Right lung (tissue), 5 donors: ENCODE results near the gene FBN1. TPM values are rescaled to one million over a fixed set of nuclear protein-coding genes. Genes with fewer than 3 reads are reported as not detected.

Experiments
- DNase-seq, 2 donors: peaks; one replicate each; pipeline ENCODE4 v3.0.0-alpha.2; 2013
- polyA plus RNA-seq, 5 donors: library from polyadenylated mRNA; unstranded; fragments of 120-200 nt; gene quantifications; one replicate each; pipeline versions ENCODE4 v1.2.1 to v1.2.3, GENCODE V29; 2013; ENCODE audit warnings: inconsistent platforms in 1 of 5, low replicate concordance in 1 of 5; ENCODE audit not compliant: insufficient read length in 5 of 5, insufficient read depth in 1 of 5

The FBN1 gene
- polyA plus RNA-seq, 5 donors, result 78.7 to 99.3 (median 85.4) TPM

DNA sequence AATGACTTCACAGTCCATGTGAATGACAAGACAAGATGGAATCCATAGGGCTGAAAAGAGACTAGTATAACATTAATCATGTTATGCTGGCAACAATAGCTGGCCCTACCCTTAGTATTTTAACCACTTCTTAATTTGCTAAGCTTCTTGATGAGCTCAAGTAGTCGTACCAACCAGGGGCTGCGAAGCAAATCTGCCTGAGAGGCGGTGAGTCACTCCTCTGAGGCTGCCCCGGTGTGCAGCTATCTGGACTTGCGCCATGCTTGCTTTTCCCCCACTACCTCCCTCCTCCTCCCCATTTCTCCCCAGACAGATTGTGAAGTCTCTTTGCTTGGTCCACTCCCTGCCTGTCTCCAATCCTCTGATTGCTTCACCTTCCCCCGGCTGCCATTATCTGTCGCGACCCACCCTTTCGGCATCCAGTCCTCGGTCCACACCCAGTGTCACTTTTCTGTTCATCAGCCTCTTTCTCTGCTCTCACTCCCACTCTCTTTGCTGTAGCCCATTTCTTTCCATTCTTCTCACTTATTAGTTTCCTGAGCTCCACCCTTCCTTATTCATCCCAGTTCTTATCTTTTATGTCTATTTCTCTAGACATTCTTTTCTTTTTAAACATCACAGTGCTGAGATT, 271.6 kb downstream of the FBN1 start:
- no peak for DNase-seq

DNA sequence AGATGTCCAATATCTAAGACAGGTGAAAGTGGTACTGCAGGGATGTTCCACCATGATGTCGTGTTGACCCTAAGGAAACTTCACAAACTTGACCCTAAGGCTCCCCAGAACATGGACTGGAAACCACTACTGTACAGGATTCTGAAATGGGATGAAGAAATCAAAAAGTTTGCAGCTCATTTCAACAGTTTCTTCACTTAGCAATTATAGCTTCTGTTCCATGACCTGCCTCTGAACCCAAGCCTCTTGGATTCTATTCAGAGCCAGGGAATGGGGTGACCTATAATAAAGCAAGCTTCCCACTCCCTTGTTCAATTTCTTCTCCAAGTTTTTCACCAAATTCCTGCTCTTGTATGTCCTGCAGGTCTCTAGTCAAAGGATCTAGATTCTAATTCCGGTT, 273.5 kb downstream of the FBN1 start:
- DNase-seq, result no peak

DNA sequence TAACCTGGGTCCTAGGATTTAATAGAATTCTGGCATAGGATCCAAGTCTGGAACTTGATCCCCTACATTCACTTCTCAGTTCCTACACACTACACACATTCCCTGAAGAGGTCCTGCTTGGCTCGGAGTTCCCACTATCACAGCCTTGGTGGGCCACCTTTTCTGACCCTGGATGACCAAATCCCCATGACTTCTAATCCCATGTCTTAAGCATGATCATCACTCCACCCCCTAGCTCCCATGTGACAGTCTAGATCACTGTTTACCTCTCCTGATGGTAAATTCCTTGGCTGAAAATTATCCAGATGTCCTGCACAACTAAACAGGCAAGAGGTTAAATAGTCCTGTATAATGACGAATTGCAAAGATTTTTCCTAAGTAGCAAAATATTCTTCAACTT, 274.0 kb downstream of the FBN1 start:
- DNase-seq, result no peak

DNA sequence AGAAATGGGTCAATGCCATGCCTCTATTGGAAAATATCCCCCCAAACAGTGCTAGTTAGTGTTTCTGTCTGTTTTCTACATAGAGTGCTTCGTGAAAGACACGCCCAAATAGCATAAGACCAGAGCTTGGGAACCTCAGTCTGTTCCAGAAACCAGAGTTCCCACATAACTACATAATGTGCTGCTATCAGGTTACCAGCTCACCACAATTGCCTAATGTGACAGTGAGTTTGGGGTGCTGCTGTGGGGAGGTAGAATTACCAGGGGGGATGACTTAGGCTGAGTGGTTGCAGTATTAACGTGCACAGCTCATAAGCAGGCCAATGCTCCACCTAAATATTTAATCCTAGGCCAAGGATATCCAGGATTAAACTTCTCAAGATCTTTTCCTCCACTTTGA, 275.0 kb downstream of the FBN1 start:
- DNase-seq, result no peak

DNA sequence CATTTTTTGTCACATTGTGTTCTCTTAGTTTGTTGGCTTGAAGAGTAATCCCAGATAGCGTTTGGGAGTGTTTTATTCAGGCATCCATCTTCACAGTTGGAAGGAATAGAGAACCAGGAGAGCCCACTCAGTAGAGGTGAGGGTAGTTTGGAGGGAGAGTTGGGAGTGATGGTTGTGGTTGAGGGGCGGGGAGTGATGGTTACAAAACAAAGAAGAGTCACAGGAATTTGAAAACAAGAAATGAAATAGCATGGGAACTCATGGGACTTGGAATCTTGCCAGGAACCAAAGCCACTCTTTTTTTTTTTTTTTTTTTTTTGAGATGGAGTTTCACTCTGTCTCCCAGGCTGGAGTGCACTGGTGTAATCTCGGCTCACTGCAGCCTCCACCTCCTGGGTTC, 278.0 kb downstream of the FBN1 start:
- no peak for DNase-seq

DNA sequence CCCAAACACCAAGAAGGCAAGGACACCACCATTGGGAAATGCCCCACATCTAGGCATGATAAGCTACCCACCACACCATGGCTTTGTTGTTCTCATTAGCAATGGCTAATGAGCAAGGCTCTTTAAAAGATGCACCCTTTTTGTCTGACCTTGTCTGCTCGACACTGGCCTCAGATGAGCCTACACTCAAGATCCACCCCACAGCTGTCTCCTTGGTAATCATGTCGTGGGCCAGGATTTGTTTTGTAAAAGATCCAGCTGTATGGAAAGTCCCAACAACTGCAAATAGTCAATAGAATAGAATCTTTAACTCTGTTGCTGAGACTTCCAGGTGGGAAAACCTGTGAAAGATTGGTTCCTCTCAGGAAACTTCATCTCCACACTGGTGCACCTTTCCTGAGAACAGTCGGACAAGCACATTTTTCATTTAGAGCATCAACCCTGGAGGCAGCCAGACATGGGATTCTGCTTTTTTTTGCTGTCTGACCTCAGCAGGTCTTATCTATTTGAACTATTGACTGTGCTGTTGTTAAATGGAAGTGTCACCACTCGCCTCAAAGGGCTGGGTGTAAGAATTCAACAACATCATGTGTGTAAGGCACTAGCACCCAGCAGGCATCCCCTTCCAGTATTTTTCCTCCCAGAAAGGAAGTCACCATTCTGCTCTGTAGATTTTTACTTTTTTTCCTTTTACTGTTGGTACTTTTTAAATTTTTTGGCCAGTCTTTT, 278.8 kb downstream of the FBN1 start:
- DNase-seq, result no peak

DNA sequence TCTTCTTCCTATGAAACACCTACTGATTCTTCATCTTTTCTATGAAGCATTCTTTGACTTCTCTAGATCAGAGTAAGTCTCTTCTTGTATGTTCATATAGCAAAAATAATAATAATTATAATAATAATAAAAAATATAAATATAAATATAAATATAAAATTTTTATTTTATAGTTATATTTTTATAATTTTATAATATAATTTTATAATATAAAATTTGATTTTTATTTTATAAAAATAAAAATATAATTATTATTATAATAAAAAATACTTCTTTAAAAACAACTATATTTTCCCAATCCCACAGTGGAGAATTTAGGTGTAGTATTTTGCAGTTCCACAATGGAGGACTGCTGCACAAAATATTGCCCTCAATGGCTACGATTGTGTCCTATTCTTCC, 279.9 kb downstream of the FBN1 start:
- DNase-seq, result no peak

DNA sequence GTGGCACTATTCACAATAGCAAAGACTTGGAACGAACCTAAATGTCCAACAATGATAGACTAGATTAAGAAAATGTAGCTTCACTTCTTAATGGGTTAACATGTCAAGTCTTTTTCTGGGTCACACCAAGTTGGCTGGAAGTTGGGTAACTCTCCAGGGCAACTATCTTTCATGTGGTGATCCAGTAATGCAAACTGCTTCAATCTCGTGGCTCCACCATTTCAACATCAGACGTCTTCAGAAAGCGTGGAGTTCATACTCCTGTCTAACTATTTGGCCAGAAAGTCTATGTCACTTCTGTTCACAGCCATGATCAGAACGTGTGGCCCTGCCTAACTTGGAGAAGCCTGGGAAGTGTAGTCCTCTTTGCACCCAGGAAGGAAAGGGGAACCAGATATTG, 282.0 kb downstream of the FBN1 start:
- no peak for DNase-seq

DNA sequence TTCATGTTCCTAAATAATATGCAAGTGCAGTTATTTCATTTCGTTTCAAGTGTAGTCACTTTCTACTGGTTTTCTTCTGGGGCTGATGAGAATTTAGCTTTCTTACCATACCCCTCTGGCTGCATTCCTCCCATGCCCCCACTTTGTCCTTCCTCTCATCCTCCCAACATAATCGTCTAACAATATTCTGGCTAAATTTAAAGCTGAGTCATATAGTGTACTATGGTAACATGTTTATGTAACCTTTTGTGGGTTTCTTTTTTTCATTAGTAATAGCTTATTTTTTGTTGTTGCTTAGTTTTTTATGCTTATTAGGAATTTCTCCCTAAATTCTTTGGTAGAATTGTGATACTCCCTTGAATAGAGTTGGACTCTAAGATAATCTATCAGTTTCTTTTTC, 283.8 kb downstream of the FBN1 start:
- DNase-seq, result no peak

DNA sequence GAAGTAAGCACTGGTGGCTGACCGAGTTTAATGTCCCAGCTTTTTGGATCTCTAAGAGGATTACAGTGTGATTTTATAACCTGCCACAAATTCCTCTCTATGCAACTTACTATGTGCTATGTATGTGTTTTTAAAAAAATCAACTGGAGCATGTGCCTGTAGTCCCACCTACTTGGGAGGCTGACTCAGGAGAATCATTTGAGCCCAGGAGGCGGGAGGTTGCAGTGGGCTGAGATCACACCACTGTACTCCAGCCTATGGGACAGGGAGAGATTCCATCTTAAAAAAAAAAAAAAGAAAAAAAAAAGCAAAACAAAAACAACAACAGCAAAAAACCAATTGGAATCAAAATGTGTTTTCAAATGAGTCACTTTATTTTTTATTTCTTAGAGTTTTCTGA, 284.7 kb downstream of the FBN1 start:
- DNase-seq, result no peak

Other genes starting within 250 kb of the FBN1 start
- 10 to 100 TPM in 3 of 5 donors, 1 to 10 TPM in 2; 5.7 to 14.7 (median 13.0) TPM for gene CEP152, start 165.4 kb upstream of the FBN1 start, polyA plus RNA-seq
- 100 to 1,000 TPM; 234 to 317 (median 287) TPM for gene EID1, start 232.4 kb upstream of the FBN1 start, polyA plus RNA-seq